Epithelial cell of esophagus (primary cell): ENCODE measurements around the gene DYRK1A.
A peak's percentile ranks its signal among the peaks of the same experiment; 100 is the strongest.

Experiments used
- DNase-seq: peaks from one replicate; pipeline ENCODE4 v3.0.0; 2010; ENCODE audit warnings: low read depth
- H3K4me3 ChIP-seq: 2 replicates; pipeline ENCODE4 v1.5.1; 2011; ENCODE audit warnings: mild to moderate bottlenecking, low read length, control low read depth
- TF ChIP-seq, protein P1 (sequence below): IDR thresholded peaks from 2 replicates; pipeline ENCODE4 v1.5.1; 2011; ENCODE audit warnings: low read depth, mild to moderate bottlenecking, low read length, control low read depth, inconsistent platforms; ENCODE audit not compliant: insufficient read depth; ENCODE audit errors: missing control alignments

DYRK1A gene

DNA sequence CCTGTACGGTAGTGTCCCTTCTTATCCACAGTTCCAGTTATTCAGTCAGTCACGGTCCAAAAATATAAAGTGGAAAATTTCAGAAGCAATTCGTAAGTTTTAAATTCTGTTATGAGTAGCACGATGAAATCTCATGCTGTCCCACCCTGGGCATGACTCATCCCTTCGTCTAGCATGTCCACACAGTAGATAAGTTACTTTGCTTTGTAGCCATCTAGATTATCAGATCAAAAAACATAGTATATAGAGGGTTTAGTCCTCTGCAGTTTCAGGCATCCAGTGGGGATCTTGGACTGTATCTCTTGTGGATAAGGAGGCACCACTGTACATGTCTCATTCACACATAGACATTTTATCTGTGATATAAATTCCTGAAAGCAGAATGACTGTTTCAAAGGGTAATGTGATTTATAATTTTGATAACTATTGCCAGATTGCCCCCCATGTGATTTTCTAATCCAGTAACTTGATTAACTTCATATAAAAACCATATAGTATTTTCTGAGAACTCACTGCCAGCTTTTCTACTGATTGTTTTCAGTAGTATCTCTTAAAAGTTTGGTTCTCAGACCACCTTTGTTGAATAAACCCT, 143.3 kb downstream of the DYRK1A start:
- peak; percentile 52 for DNase-seq
- TF ChIP-seq, protein P1, sequence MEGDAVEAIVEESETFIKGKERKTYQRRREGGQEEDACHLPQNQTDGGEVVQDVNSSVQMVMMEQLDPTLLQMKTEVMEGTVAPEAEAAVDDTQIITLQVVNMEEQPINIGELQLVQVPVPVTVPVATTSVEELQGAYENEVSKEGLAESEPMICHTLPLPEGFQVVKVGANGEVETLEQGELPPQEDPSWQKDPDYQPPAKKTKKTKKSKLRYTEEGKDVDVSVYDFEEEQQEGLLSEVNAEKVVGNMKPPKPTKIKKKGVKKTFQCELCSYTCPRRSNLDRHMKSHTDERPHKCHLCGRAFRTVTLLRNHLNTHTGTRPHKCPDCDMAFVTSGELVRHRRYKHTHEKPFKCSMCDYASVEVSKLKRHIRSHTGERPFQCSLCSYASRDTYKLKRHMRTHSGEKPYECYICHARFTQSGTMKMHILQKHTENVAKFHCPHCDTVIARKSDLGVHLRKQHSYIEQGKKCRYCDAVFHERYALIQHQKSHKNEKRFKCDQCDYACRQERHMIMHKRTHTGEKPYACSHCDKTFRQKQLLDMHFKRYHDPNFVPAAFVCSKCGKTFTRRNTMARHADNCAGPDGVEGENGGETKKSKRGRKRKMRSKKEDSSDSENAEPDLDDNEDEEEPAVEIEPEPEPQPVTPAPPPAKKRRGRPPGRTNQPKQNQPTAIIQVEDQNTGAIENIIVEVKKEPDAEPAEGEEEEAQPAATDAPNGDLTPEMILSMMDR = no peak
- H3K4me3 ChIP-seq = no peak overlapping the region

DNA sequence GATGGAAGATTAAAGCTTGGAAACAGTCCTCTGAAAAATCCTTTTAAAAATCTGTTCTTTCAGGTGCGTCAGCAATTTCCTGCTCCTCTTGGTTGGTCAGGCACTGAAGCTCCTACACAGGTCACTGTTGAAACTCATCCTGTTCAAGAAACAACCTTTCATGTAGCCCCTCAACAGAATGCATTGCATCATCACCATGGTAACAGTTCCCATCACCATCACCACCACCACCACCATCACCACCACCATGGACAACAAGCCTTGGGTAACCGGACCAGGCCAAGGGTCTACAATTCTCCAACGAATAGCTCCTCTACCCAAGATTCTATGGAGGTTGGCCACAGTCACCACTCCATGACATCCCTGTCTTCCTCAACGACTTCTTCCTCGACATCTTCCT, 145.3 kb downstream of the DYRK1A start:
- no peak overlapping the region for H3K4me3 ChIP-seq
- TF ChIP-seq, protein P1 = no peak
- no peak for DNase-seq

DNA sequence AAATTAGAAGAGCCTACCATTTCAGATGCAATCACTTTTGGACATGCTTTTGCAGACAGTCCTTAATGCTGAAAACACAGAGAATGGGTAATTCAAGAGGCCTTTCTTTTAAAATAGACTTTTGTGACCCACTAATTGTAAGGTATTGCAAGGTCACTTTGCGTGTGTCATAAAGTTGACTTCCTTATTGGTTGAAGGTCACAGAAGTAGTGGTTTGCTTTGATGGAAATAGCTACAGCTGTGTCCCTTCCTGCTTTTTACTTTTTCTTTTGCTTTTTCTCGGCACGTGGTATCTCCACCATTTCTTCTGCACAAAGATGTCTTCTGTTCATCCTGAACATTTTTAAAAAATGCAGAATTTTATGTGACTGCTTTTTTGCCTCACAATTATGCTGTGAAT, 146.8 kb downstream of the DYRK1A start:
- no peak overlapping the region for H3K4me3 ChIP-seq
- TF ChIP-seq, protein P1 = no peak
- DNase-seq = no peak

DNA sequence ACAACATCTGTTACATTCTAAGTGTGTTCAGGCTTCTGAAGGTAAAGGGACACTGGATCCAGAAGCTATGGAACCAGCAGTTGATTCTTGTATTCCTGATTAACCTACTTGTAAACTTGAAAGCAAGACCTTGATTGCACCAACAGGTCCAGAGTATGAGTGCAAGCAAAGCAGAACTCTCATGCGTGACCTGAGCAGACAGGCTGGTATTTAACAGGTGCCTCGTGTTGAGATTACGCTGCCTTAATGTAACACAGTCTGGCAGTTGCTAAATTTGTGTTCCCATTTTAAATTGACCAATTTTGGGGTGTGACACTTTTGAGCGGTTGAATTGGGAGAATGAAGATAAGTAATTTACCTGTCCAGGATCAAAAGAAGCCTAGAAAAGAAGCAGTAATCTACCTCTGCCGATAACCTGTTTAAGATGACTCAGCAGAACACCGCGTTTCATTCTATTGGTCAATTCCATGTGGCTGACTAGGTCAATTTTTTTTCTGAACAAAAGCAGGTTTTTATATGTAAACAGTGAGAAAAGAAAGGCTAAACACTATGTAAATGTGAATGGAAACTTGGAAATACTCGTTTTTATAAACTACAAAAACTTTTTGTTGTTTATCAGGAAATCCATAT, 147.6 kb downstream of the DYRK1A start:
- DNase-seq = peak; percentile 31
- H3K4me3 ChIP-seq = no peak overlapping the region
- TF ChIP-seq, protein P1 = no peak

DNA sequence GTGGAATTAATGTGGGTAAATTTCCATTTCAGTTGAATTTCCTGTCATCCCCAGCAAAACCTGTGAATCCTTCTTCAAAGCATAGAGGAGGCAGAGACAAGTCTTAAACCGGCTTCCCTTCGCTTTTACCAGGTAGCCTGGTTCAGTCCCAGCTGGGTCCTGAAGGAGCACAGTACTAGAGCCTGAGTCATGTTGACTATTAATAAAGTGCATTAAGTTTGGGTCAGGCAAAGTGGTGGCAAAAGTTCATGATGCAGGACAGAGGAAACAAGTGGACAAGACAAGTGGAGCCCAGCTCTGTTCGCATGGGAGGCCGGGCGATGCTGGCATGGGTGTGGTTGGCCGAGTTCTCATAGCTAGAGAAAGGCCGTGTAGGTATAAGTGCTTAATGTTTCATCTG, 150.4 kb downstream of the DYRK1A start:
- no peak for DNase-seq
- TF ChIP-seq, protein P1 = no peak
- H3K4me3 ChIP-seq = no peak overlapping the region

DNA sequence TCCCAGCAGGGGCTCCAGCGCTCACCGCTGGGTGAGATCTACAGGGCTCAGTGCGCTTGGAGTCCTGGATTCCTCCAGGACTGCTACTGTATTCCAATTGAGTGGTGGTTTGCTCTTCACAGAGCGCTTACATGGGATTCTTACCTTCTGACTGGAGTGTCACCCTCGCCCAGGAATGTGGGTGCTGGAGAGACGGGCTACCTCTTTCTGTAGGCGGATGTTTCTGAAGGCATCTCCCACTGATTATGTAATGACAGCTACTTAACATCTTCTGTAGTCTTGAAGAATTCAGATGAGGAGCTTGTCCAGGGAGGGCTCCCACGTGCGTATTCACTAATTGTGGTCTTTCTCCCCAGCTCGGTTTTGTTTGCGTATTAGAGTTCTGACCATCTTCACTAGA, 154.2 kb downstream of the DYRK1A start:
- H3K4me3 ChIP-seq = no peak overlapping the region
- DNase-seq = no peak
- TF ChIP-seq, protein P1 = no peak

DNA sequence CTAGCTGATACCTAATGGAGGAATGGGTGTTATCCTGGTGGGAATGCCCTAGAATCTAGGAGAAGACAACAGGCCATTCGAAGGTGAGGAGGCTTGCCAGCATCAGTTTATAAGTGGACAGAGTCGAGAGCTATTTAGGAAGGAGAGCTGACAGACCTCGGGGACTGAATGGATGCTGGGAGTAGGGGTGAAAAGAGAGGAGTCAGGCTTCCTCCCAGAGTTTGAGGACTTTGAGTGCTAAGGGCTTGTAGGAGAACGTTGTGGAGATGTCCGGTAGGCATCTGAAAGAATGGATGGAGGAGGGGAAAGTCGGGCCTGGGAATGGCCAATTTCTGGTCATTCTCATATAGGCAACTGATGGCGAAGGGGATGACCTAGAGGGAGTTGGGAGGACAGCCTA, 155.1 kb downstream of the DYRK1A start:
- TF ChIP-seq, protein P1 = no peak
- no peak overlapping the region for H3K4me3 ChIP-seq
- no peak for DNase-seq
